HEK293T (cell line): ENCODE measurements around the gene NME2.

Experiments
- ELF4 ChIP-seq: fragments of 450-650 bp; IDR thresholded peaks from 2 replicates; pipeline ENCODE4 v1.6.1; 2017; ENCODE audit warnings: antibody characterized with exemption
- HDGF ChIP-seq: fragments of 450-650 bp; IDR thresholded peaks from 2 replicates; pipeline ENCODE4 v1.6.1; 2017; ENCODE audit warnings: antibody characterized with exemption, borderline replicate concordance
- SP1 ChIP-seq: fragments of 450-650 bp; IDR thresholded peaks from 2 replicates; pipeline ENCODE4 v1.6.1; 2017
- SUZ12 ChIP-seq: fragments of 450-650 bp; IDR thresholded peaks from 2 replicates; pipeline ENCODE4 v1.6.1; 2016; ENCODE audit warnings: mild to moderate bottlenecking
- TARDBP ChIP-seq: fragments of 450-650 bp; IDR thresholded peaks from 2 replicates; pipeline ENCODE4 v1.6.1; 2016
- ZNF384 ChIP-seq: fragments of 450-650 bp; IDR thresholded peaks from 2 replicates; pipeline ENCODE4 v1.6.1; 2016

DNA sequence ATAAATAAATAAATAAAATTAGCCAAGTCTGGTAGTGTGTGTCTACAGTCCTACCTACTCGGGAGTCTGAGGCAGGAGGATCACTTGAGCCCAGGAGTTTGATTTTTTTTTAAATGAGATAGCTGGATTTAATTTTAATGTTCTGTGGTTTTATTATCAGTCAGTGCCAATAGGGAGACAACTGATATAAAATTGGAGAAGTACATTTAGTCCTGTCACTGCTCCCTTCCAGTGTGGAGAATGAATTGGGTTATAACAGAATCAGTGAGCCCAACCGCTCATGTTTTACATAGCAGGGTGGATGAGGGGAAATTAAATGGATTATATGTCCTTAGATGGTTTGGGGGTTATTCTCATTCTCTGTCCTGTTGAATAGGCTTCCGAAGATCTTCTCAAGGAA is 6.6 kb upstream of the NME2 start:
- TF ChIP-seq SUZ12 (no peak), ZNF384 (no peak), TARDBP (no peak), SP1 (no peak), ELF4 (no peak), HDGF (no peak)
